Activated CD4-positive, CD25-positive, alpha-beta regulatory T cell (primary cell): ENCODE measurements around the gene NPY.
"Not testable (repeated sequence)": the region's sequence is repeated elsewhere in the genome, so short reads cannot be mapped to it uniquely, and the experiment has no call there.

ENCODE experiments used
- DNase-seq, 4 experiments: peaks; one replicate each; lab custom pipeline; 2025; lab: John Stamatoyannopoulos, UW

Gene NPY

GRCh38 chr7:24283897-24284698, at the start of gene NPY:
TSS of gene NPY (plus strand) at chr7:24284190. CDS start at chr7:24285241, 1,051 bp downstream.
- no peak for DNase-seq

- DNase-seq, result no peak
Measured at GRCh38 chr7:24239260-24239659, 44.7 kb upstream of the NPY start.

GRCh38 chr7:24241206-24241605, 42.8 kb upstream of the NPY start:
- no peak for DNase-seq

- no peak for DNase-seq
Measured at GRCh38 chr7:24244554-24244953, 39.4 kb upstream of the NPY start.

- no peak for DNase-seq
Measured at GRCh38 chr7:24245362-24245761, 38.6 kb upstream of the NPY start.

- DNase-seq, result no peak
Measured at GRCh38 chr7:24249266-24249665, 34.7 kb upstream of the NPY start.

- DNase-seq, result no peak
Measured at GRCh38 chr7:24251568-24251967, 32.4 kb upstream of the NPY start.

GRCh38 chr7:24255139-24255538, 28.9 kb upstream of the NPY start:
- DNase-seq, result no peak

GRCh38 chr7:24258324-24258723, 25.7 kb upstream of the NPY start:
- not testable (repeated sequence) for DNase-seq

GRCh38 chr7:24271938-24272337, 12.1 kb upstream of the NPY start:
- DNase-seq, result no peak

- no peak for DNase-seq
Measured at GRCh38 chr7:24279512-24279911, 4.5 kb upstream of the NPY start.

- DNase-seq, result no peak
Measured at GRCh38 chr7:24283554-24283896, 465 bp upstream of the NPY start.

- DNase-seq, result no peak
Measured at GRCh38 chr7:24284699-24285506, 913 bp downstream of the NPY start.

GRCh38 chr7:24290004-24290641, 6.1 kb downstream of the NPY start:
- no peak for DNase-seq

- DNase-seq, result no peak
Measured at GRCh38 chr7:24291271-24291670, 7.3 kb downstream of the NPY start.

- no peak for DNase-seq
Measured at GRCh38 chr7:24297362-24297761, 13.4 kb downstream of the NPY start.

GRCh38 chr7:24298696-24299095, 14.7 kb downstream of the NPY start:
- DNase-seq, result no peak

GRCh38 chr7:24299192-24299591, 15.2 kb downstream of the NPY start:
- DNase-seq, result no peak

- DNase-seq, result no peak
Measured at GRCh38 chr7:24301703-24302102, 17.7 kb downstream of the NPY start.

GRCh38 chr7:24304494-24305095, 20.6 kb downstream of the NPY start:
- DNase-seq, result no peak

GRCh38 chr7:24307326-24307725, 23.3 kb downstream of the NPY start:
- no peak for DNase-seq

- no peak for DNase-seq
Measured at GRCh38 chr7:24312588-24312987, 28.6 kb downstream of the NPY start.
